ENCODE results near the gene NT5C2.
"Not testable (repeated sequence)": the region's sequence is repeated elsewhere in the genome, so short reads cannot be mapped to it uniquely, and the experiment has no call there.

Gene NT5C2

DNA sequence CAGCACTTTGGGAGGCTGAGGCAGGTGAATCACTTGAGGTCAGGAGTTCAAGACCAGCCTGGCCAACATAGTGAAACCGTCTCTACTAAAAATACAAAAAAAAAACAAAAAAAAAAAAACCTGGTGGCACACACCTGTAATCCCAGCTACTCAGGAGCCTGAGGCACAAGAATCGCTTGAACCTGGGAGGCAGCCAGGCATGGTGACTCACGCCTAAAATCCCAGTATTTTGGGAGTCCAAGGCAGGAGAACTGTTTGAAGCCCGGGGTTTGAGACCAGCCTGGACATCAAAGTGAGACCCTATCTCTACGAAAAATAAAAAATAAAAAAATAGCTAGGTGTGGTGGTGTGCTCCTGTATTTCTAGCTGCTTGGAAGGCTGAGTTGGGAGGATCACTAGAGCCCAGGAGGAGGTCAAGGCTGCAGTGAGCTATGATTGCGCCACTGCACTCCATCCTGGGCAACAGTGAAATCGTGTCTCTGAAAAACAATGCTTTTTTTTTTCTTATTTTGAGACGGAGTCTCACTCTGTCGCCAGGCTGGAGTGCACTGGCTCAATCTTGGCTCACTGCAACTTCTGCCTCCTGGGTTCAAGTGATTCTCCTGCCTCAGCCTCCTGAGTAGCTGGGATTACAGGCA, 29.2 kb downstream of the NT5C2 start:
- not testable (repeated sequence) for DNase-seq (ENCODE audit: low read depth)

DNA sequence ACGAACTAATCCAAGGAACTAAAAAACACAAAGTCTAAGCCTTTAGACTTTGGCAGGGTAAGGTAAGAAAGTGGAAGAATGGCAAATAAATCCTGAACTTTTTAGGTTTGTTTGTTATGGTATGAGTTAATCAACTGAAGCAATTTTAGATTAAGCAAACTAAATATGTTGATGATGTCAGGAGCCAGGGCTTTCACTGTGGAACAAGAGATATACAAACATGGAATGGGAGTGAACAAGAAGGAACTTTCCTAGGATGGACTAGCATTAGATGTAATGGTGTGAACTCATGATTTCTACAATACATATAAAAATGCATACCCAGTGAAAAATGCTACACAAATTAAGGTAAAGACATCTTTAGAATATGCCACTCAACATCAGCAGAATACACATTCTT, 35.8 kb downstream of the NT5C2 start:
- DNase-seq (ENCODE audit: low read depth): no peak

DNA sequence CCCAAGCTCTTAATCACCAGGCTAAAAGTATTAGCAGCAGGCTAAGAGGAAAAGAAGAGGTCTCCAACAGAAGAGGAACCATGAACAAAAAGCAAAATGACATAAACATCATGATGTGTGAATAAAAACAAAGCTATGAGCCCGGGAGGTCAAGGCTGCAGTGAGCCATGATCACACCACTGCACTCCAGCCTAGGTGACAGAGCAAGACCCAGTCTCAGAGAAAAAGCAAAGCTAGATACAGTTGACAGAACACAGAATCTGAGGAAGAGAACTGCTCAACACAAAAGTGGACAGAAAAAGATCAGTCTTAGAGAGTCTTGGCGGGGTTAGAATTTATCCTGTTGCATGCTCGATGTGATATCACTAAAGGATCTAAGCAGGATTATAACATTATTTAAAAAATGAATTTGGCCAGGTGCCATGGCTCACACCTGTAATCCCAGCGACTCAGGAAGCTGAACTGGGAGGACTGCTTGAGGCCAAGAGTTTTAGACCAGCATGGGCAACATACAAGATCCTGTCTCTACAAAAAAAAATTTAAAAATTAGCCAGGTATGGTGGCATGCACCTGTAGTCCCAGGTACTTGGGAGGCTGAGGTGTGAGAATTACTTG, 37.5 kb downstream of the NT5C2 start:
- no peak for DNase-seq (ENCODE audit: low read depth)

DNA sequence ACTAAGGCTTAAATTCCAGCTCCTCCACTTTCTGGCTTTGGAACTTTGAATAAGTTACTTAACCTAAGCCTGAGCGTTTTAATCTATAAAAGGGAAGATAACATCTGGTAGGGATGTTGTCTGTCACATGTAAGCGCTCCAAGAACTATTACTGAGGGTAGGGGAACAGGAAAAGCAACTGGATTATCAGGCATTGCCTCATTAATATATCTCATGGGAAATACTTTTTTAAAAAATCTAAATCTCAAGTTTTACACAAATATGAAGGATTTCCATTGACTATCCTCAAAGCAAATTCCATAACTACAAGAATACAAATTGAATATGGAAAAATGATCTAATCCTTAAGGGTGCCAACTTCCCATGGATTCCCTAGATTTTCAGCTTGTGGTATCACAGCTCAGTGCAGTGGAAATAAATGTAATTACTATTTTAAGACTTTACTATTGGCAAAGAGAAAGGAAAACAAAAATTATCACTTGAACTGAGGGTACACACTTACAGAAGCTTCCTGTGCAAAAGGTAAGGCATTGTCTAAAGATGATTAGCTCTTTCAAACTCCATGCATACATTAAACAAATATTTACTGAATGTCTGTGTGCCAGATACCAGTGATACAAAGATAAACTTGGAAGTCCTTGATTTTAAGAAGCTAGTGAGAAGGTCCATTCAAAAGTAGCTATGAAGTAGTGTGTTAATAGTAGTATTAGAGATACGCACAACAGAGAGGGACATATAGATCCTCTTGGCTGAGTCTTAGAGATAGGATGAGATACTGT, 38.4 kb downstream of the NT5C2 start:
- no peak for DNase-seq (ENCODE audit: low read depth)

DNA sequence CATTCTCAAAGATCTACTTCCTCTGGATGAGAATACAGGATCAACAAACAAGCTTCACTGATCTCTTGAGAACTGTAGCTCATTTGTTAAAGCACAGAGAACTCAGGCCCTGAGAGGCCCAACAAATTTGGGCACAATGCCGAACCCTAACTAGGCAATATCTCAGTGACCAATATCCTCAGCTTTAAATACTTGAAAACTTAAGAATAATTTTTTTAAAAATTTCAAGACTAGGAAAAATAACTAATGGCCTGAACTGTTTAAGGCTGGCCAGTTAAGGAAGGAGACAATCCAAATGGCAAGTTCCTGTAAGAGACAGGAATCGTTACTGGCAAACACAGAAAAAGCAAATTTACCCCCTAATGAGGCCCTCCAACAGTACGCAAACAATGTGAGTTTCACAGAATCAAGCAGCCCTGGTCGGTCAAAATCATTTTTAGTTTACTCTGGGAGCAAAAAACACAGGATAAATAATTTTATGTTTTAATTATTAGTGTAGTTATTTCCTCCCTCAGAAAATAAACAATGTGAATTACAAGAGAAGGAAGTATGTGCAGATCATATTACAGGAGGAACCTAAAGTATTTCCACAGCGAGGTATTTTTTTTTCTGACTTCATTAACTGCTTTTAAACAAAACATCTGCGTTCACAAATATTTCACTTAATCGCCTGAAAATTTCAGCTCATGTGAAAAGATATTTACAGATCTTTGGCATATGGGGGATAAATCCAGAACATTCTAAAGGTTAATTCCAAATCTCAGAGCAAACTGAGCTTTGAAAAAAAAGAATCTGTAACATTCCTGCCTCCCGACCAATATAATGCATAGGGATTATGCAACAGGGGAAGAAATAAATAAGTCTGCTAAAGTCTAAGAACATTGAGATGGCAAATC, 39.5 kb downstream of the NT5C2 start:
- DNase-seq (ENCODE audit: low read depth): no peak

DNA sequence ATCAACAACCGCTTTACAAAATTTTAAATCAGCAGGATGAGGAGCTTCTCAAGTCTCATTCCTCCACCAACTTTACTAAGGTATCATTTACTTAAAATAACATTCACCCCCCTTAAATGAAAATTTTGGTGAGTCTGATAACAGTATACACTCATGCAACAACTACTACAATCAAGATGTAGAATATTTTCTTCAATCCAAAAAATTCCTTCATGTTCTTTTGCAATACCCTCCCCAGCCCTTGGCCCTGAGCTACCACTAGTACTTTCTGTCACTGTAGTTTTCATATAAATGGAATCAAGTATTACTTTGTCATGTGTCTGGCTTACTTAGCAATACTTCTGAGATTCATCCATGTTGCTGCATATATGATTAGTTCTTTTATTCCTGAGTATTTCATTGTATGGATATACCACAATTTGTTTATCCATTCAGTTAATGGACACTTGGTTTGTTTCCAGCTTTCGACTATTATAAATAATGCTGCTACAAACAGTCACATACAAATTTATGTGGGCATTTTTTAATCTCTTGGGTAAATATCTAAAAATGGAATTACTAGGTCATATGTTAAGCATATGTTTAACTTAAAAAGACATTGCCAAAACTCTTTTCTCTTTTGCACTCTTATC, 43.0 kb downstream of the NT5C2 start:
- DNase-seq (ENCODE audit: low read depth): no peak

DNA sequence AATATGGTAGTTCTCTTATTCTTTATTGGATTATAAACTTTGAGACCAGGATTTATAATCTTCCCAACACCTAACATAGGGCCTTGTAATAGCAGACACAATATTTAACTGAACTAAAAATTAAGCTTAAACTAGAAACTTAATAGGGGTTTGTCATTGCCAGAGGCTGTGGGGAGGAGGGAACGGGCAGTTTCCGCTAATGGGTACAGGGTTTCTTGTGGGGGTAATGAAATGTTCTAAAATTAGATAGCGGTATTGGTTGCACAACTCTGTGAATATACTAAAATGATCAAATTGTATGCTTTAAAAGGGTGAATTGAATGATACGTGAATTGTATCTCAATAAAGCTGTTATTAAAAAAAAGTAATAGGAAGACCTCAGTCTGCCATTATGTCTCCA, 45.4 kb downstream of the NT5C2 start:
- DNase-seq (ENCODE audit: low read depth): no peak

DNA sequence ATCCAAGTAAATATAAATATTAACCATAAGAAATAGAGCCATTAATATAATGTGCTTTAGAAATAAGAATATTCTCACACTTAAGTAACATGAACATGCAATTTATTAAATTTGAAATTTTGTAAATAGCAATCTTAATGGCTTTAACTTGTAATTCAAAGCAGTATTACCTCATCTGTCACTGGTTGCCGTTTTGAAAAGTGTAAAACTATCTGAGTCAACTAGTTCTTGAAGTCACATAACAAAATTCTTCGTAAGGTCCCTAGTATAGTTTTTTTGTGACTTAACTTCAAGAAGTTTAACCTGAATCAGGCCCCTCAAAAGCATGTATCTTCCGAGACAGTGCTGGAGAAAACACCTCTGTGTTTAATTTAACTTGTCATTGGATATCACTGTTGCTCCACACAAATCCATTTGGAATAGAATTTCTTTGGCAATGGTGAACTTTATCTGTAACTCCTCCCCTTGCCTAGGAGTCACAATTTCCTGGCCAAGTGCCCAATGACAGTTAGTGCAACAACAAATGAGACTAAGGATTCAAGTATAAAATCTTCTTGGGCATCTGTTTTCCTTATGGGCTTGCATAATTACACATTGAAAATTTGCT, 47.1 kb downstream of the NT5C2 start:
- no peak for DNase-seq (ENCODE audit: low read depth)

DNA sequence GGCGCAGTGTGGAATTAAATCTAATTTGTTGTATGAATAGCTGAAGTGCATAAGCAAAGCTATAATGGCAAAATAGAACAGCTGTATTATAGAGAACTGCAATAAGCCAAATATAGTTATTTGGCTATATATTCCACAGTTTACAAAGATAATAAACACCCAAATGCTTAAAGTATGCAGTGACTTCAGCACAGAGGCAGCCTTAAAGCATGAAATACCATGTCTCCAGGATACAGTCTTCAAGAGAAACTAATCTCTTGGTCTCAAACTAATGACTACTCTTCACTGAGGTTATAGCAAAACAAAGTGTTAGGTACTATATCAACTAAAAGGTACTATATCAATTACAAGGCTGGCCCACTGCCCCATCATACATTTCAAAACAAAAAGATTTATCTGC, 48.0 kb downstream of the NT5C2 start:
- no peak for DNase-seq (ENCODE audit: low read depth)

DNA sequence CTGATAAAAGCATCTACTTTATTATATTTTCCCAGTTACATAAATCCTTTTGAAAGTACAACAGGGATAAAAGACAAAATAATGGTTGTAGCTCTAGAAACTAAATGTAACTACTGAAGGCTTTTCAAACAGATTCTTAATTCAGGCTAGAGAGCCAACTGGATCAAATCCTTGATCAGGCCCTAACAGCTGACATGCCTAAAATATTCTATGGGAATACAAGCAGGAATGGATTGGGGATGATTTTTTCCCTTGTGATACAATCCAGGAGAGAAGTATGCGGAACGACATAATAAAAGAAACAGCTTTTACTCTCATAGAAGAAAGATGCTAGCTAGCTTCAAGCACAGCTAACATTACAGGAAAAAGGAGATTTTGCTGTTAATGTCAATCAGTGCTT, 49.0 kb downstream of the NT5C2 start:
- no peak for DNase-seq (ENCODE audit: low read depth)

DNA sequence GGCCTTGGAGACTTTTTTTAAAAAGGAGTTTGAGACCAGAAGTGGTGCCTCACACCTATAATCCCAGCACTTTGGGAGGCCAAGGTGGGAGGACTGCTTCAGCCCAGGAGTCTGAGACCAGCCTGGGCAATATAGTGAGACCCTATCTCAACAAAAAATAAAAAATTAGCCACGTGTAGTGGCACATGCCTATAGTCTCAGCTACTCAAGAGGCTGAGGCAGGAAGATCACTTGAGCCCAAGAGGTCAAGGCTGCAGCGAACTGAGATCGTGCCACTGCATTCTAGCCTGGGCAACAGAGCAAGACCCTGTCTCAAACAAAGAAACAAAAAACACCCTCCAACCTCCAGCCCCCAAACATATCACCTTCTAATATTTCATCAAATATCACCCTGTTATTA, 49.4 kb downstream of the NT5C2 start:
- DNase-seq (ENCODE audit: low read depth): not testable (repeated sequence)

DNA sequence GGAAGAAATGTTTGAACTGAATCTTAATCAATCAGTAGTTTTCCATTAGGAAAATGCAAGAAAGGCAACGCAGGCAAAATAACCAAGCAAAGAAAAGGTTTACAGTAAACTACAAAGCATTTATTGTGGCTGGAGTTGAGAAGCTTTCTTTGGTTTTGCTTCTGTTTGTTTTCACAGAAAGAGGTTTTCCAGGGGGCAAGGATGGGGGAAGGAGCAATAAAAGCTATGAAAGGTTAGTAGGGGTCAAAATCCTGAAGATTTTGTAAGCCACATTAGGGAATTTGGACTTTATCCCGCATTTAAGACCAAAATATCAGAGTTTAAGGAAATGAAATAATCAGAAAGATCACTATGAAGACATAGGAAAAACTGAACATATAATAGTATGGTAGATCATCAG, 51.1 kb downstream of the NT5C2 start:
- DNase-seq (ENCODE audit: low read depth): no peak

DNA sequence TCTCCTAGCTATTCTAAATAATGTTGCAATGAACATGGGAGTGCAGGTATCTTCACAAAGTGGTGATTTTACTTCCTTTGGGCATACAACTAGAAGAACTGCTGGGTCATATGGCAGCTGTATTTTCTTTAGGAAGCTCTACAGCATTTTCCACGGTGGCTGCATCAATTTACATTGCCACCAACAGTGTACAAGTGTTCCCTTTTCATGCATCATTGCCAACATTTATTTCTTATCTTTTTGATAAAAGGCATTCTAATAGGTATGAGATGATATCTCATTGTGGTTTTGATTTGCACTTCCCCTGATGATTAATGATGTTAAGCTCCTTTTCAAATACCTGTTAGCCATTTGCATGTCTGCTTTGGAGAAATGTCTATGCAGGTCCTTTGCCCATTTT, 52.6 kb downstream of the NT5C2 start:
- DNase-seq (ENCODE audit: low read depth): no peak

DNA sequence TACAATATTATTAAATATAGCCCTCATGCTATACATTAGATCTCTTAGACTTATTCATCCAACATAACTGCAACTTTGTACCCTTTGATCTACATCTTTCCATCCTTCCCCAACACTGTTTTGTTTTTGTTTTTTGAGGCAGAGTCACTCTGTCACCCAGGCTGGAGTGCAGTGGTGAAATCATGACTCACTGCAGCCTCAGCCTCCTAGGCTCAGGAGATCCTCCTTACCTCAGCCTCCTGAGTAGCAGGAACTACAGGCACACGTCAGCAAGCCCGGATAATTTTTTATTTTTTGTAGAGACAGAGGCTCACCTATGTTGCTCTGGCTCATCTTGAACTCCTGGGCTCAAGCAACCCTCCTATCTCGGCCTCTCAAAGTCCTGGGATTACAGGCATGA, 53.3 kb downstream of the NT5C2 start:
- DNase-seq (ENCODE audit: low read depth): no peak

DNA sequence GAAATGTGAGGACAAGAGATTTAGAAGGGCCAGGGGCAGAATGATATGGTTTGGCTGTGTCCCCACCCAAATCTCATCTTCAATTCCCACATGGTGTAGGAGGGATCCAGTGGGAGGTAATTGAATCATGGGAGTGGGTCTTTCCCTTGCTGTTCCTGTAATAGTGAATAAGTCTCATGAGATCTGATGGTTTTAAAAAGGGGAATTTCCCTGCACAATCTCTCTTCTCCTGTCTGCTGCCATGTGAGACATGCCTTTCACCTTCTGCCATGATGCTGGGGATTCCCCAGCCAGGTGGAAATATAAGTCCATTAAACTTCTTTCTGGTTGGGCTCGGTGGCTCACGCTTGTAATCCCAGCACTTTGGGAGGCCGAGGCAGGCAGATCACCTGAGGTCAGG, 57.9 kb downstream of the NT5C2 start:
- peak; percentile 5 for DNase-seq (ENCODE audit: low read depth)

DNA sequence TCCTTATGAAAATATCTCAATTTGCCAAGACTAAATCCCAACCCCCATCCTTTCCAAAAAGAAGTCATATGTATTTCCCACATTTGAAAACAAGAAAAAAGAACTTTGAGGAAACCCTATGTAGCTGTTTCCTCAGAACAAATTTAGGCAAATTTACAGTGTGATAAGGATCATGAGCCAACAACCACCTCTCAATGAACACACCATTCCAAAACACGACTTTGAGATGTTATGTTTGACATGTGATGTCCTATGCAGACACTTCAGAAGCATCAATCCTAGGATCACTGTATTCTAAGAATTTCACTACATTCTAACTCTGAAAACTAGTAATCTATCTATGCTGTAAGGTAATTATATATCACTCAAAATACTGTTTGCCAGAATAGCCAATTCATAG, 62.2 kb downstream of the NT5C2 start:
- no peak for DNase-seq (ENCODE audit: low read depth)

DNA sequence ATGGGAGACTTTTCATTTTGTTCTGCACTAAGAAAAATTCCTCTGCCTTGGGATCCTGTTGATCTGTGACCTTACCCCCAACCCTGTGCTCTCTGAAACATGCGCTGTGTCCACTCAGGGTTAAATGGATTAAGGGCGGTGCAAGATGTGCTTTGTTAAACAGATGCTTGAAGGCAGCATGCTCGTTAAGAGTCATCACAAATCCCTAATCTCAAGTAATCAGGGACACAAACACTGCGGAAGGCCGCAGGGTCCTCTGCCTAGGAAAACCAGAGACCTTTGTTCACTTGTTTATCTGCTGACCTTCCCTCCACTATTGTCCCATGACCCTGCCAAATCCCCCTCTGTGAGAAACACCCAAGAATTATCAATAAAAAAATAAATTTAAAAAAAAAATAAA, 62.9 kb downstream of the NT5C2 start:
- DNase-seq (ENCODE audit: low read depth): not testable (repeated sequence)

DNA sequence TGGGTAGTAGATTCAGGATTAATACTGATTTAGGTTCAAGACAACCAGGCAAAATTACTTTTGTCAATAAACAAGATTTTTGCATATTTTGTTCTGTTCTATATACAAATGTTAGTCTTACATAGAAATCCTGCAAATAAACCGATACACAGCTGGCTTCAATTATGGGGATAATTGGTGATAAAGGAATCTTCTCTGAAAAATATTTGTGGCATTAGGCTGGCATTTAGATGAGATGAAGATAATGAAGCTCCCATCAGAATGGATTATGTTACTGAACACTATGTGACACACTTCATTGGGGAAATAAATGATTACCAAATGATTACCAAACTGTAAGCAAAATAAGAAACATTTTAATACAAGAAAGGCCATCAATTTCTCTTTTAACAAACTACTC, 65.8 kb downstream of the NT5C2 start:
- DNase-seq (ENCODE audit: low read depth): no peak

DNA sequence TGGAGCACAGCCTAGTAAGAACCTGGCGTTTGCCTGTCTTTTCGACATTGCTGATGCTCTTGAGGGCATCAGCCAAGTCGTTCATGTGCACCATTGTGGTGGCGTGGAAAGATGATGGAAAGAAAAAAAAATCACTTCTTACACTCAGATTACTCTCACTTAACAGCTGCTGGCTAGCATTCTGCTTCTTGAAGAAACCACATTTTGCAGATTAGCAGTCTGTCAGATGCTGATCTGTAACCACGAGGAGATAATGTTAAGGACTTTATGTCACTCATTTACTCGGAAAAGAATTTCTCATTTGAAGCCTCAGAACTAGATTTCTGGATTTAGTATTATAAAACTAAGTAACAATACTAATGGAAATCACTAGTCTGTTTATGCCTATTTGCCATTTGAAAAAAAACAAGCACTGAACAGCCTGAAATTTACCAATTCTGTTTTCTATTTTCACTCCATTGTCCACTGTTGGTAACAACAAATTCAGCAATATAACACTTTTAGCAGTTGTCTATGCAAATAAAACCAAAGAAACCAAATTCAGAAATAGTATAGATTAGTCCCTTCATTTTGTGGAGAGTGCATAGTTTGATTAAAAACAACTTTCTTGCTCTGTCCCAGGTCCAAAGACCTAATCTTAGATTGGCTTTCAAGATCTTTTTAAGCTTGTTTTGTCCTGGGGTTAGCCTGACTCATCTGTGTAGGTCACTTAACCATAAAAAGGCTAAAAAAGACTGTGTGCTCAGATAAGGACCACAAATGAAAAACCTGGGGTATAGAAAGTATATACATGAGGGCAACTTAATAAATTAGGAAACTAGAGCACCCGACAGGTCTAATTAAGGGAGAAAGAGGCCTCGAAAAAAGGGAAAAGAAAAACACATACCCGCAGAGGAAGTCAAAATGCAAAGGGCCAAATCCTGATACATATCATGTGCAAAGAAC, 67.5 kb downstream of the NT5C2 start:
- DNase-seq (ENCODE audit: low read depth): no peak

DNA sequence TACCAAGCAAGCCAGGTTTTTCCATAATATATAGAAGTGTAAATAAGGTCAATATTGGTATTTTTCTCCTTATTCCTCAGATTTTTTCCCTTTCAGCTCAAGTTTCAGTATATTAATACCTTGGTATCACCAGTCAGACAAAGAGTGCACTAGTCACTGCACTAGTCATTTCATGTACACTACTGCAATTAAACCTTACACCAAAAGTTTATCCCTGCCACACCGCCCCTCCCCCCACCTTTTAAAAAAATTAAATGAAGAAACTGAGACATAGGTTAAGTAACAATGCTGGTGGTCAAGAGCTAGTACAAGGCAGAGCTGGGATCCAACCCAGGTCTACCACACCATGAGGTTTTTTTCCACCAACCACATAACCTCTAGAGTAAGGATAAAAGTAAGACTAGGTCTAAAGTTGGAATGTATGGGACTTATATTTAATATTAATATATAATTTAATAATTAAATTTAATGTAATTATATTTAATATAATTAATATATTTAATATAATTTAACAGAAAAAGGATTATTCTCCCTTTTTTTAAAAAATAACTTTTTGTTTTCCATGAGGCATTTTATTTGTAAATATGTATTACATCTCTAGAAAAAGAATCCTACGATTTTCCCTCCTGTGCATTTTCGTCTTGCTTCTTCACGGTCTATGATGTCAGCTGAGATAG, 68.5 kb downstream of the NT5C2 start:
- no peak for DNase-seq (ENCODE audit: low read depth)

All from activated T-helper 9 cell treated with anti-CD3 and anti-CD28 coated beads, Interleukin-2, amount 50 U/mL, for 16 hours (primary cell).